GM12878 (cell line): ENCODE results near the gene MLLT3. TPM values are rescaled to one million over a fixed set of nuclear protein-coding genes. Genes with fewer than 3 reads are reported as not detected.

ENCODE experiments used
- BACH1 ChIP-seq: fragments of 450-650 bp; IDR thresholded peaks from 2 replicates; pipeline ENCODE4 v1.6.1; 2017; ENCODE audit warnings: mild to moderate bottlenecking, borderline replicate concordance
- BCL11A ChIP-seq: IDR thresholded peaks from 2 replicates; pipeline ENCODE4 v1.6.1; 2011; ENCODE audit warnings: low read depth, low read length
- CHD1 ChIP-seq: IDR thresholded peaks from 2 replicates; pipeline ENCODE4 v1.6.1; 2012; ENCODE audit warnings: low read depth, low read length, improper control_type of control experiment
- DPF2 ChIP-seq: fragments of 450-650 bp; IDR thresholded peaks from 2 replicates; pipeline ENCODE4 v1.6.1; 2017; ENCODE audit warnings: mild to moderate bottlenecking
- EGR1 ChIP-seq, 2 experiments: IDR thresholded peaks; 1 replicate in 1 of 2; 2 replicates in 1 of 2; pipeline ENCODE4 v1.6.1; 2011 to 2012; ENCODE audit warnings: low read depth in 2 of 2, low read length in 2 of 2, borderline replicate concordance in 1 of 2, mild to moderate bottlenecking in 1 of 2, moderate library complexity in 1 of 2
- PAX8 ChIP-seq: fragments of 450-650 bp; IDR thresholded peaks from 2 replicates; pipeline ENCODE4 v1.6.1; 2017; ENCODE audit warnings: mild to moderate bottlenecking, moderate library complexity
- POLR2A ChIP-seq: IDR thresholded peaks from 2 replicates; pipeline ENCODE4 v1.6.1; 2011; ENCODE audit warnings: low read depth, mild to moderate bottlenecking, low read length
- RB1 ChIP-seq: fragments of 450-650 bp; formaldehyde crosslinking; IDR thresholded peaks from 2 replicates; pipeline ENCODE4 v1.6.1; 2017; ENCODE audit warnings: mild to moderate bottlenecking, borderline replicate concordance
- SRF ChIP-seq, 2 experiments: IDR thresholded peaks; 2 replicates each; pipeline ENCODE4 v1.6.1; 2011; ENCODE audit warnings: low read depth in 2 of 2, low read length in 2 of 2, mild to moderate bottlenecking in 1 of 2, moderate library complexity in 1 of 2
- TBL1XR1 ChIP-seq: IDR thresholded peaks from 2 replicates; pipeline ENCODE4 v1.6.1; 2012; ENCODE audit warnings: low read depth, low read length, improper control_type of control experiment
- YY1 ChIP-seq: IDR thresholded peaks from 2 replicates; pipeline ENCODE4 v1.6.1; 2011; ENCODE audit warnings: low read depth, mild to moderate bottlenecking, low read length
- ZNF217 ChIP-seq: fragments of 450-650 bp; IDR thresholded peaks from 2 replicates; pipeline ENCODE4 v1.6.1; 2017; ENCODE audit warnings: antibody characterized with exemption, mild to moderate bottlenecking
- ZNF687 ChIP-seq: fragments of 450-650 bp; IDR thresholded peaks from 2 replicates; pipeline ENCODE4 v1.6.1; 2017; ENCODE audit warnings: mild to moderate bottlenecking, moderate library complexity
- polyA plus RNA-seq, 11 experiments: library from polyadenylated mRNA; depleted of rRNA in 4 of 11; unstranded in 6 of 11; stranded (reverse) in 5 of 11; fragments of >200 nt; fragmentation: Nextera tagmentation in 4 of 11; fragmentation: Illumina TruSeq in 1 of 11; extraction: Ambion mirVana in 4 of 11; extraction: Trizol in 1 of 11; gene quantifications; 1 replicate in 1 of 11; 2 replicates in 10 of 11; pipeline versions ENCODE4 v1.2.1 to v1.2.3, GENCODE V29; 2011 to 2016; ENCODE audit warnings: inconsistent platforms in 2 of 11, missing spikeins in 2 of 11, low read depth in 1 of 11
- total RNA-seq, 4 experiments: library from RNA; depleted of rRNA in 3 of 4; stranded (reverse); fragments of >200 nt in 3 of 4; fragmentation: Illumina TruSeq in 1 of 4; extraction: Trizol in 1 of 4; gene quantifications; 2 replicates each; pipeline versions ENCODE4 v1.2.1 to v1.2.3, GENCODE V29; 2013 to 2021

MLLT3 gene
- total and polyA plus RNA-seq, 10 of the 15 experiments (the other 5 are each of a cell fraction or from before 2014, with no cell fraction given): 17.7 to 72.3 (median 35.6) TPM

- TF ChIP-seq ZNF687 (no peak), BCL11A (no peak), DPF2 (0 out of 2 replicates have a peak, but pooled peaks have one; percentile 17), RB1 (peak; percentile 17; the same call in 1 of the 2 replicates), PAX8 (no peak), TBL1XR1 (no peak), POLR2A (peak; percentile 56), BACH1 (0 out of 2 replicates have a peak, but pooled peaks have one; percentile 47), EGR1 (IDR thresholded peaks at IDR 0.05; ENCODE audit: borderline replicate concordance in 1 of 2, low read depth in 2 of 2, low read length in 2 of 2) (no peak), ZNF217 (no peak), YY1 (0 out of 2 replicates have a peak, but pooled peaks have one; percentile 5), CHD1 (no peak), SRF (IDR thresholded peaks at IDR 0.05; ENCODE audit: low read depth in 2 of 2, low read length in 2 of 2) (0 out of 4 replicates have a peak, but pooled peaks of 1 of the 2 experiments have one; percentile 40)
Measured at GRCh38 chr9:20623021-20623747, 885 bp upstream of the MLLT3 start (continued).
